ENCODE measurements around the gene EID1. TPM values are rescaled to one million over a fixed set of nuclear protein-coding genes. Genes with fewer than 3 reads are reported as not detected.

Gene EID1
- total and polyA plus RNA-seq, 2 donors: 182 to 225 TPM

GRCh38 chr15:48865370-48866079, 12.4 kb upstream of the EID1 start:
- Histone ChIP-seq H3K27me3 (ENCODE audit: control insufficient read depth in 2 of 2, insufficient read depth in 1 of 2, low read length in 1 of 2) (no peaks in the 10 kb centered on the region), H3K4me1 (ENCODE audit: control insufficient read depth in 2 of 2, insufficient read depth in 2 of 2, low read length in 2 of 2) (peaks cover 0 to 5% of the 10 kb centered on the region in 2 donors), H3K36me3 (ENCODE audit: control insufficient read depth in 2 of 2, insufficient read depth in 2 of 2, low read length in 1 of 2) (no peaks in the 10 kb centered on the region), H3K27ac (ENCODE audit: low read depth in 1 of 2, low read length in 1 of 2) (no peak overlapping the region), H3K4me3 (ENCODE audit: low read length in 2 of 2) (no peak overlapping the region), H3K9me3 (ENCODE audit: control insufficient read depth in 2 of 2, insufficient read depth in 1 of 2, low read length in 1 of 2) (no peaks in the 10 kb centered on the region)
- DNase-seq (ENCODE audit: low read depth in 6 of 9, low spot score in 9 of 9): no peak
- 95% methylated on average over 3 of the region's 3 CpGs for WGBS

- H3K4me1 ChIP-seq (ENCODE audit: control insufficient read depth in 2 of 2, insufficient read depth in 2 of 2, low read length in 2 of 2): peaks cover 0 to 5% of the 10 kb centered on the region in 2 donors
- no peak overlapping the region for H3K27ac ChIP-seq (ENCODE audit: low read depth in 1 of 2, low read length in 1 of 2)
- H3K36me3 ChIP-seq (ENCODE audit: control insufficient read depth in 2 of 2, insufficient read depth in 2 of 2, low read length in 1 of 2): no peaks in the 10 kb centered on the region
- H3K9me3 ChIP-seq (ENCODE audit: control insufficient read depth in 2 of 2, insufficient read depth in 1 of 2, low read length in 1 of 2): no peaks in the 10 kb centered on the region
- H3K4me3 ChIP-seq (ENCODE audit: low read length in 2 of 2): no peak overlapping the region
- no peaks in the 10 kb centered on the region for H3K27me3 ChIP-seq (ENCODE audit: control insufficient read depth in 2 of 2, insufficient read depth in 1 of 2, low read length in 1 of 2)
- 97% methylated on average over 2 of the region's 2 CpGs for WGBS
- no peak for DNase-seq (ENCODE audit: low read depth in 6 of 9, low spot score in 9 of 9)
Measured at GRCh38 chr15:48866141-48866563, 11.8 kb upstream of the EID1 start.

GRCh38 chr15:48868023-48868422, 9.9 kb upstream of the EID1 start:
- no peak overlapping the region for H3K4me3 ChIP-seq (ENCODE audit: low read length in 2 of 2)
- no peaks in the 10 kb centered on the region for H3K9me3 ChIP-seq (ENCODE audit: control insufficient read depth in 2 of 2, insufficient read depth in 1 of 2, low read length in 1 of 2)
- no peaks in the 10 kb centered on the region for H3K36me3 ChIP-seq (ENCODE audit: control insufficient read depth in 2 of 2, insufficient read depth in 2 of 2, low read length in 1 of 2)
- no peaks in the 10 kb centered on the region for H3K27me3 ChIP-seq (ENCODE audit: control insufficient read depth in 2 of 2, insufficient read depth in 1 of 2, low read length in 1 of 2)
- no peak for DNase-seq (ENCODE audit: low read depth in 6 of 9, low spot score in 9 of 9)
- no peak overlapping the region for H3K27ac ChIP-seq (ENCODE audit: low read depth in 1 of 2, low read length in 1 of 2)
- no peaks in the 10 kb centered on the region for H3K4me1 ChIP-seq (ENCODE audit: control insufficient read depth in 2 of 2, insufficient read depth in 2 of 2, low read length in 2 of 2)

GRCh38 chr15:48868536-48868935, 9.4 kb upstream of the EID1 start:
- Histone ChIP-seq H3K27ac (ENCODE audit: low read depth in 1 of 2, low read length in 1 of 2) (no peak overlapping the region), H3K4me3 (ENCODE audit: low read length in 2 of 2) (no peak overlapping the region), H3K9me3 (ENCODE audit: control insufficient read depth in 2 of 2, insufficient read depth in 1 of 2, low read length in 1 of 2) (no peaks in the 10 kb centered on the region), H3K36me3 (ENCODE audit: control insufficient read depth in 2 of 2, insufficient read depth in 2 of 2, low read length in 1 of 2) (no peaks in the 10 kb centered on the region), H3K27me3 (ENCODE audit: control insufficient read depth in 2 of 2, insufficient read depth in 1 of 2, low read length in 1 of 2) (no peaks in the 10 kb centered on the region), H3K4me1 (ENCODE audit: control insufficient read depth in 2 of 2, insufficient read depth in 2 of 2, low read length in 2 of 2) (no peaks in the 10 kb centered on the region)
- 70% methylated on average over 2 of the region's 2 CpGs for WGBS
- DNase-seq (ENCODE audit: low read depth in 6 of 9, low spot score in 9 of 9): no peak

GRCh38 chr15:48869966-48870365, 8.0 kb upstream of the EID1 start:
- Histone ChIP-seq H3K4me3 (ENCODE audit: low read length in 2 of 2) (no peak overlapping the region), H3K27me3 (ENCODE audit: control insufficient read depth in 2 of 2, insufficient read depth in 1 of 2, low read length in 1 of 2) (no peaks in the 10 kb centered on the region), H3K36me3 (ENCODE audit: control insufficient read depth in 2 of 2, insufficient read depth in 2 of 2, low read length in 1 of 2) (no peaks in the 10 kb centered on the region), H3K4me1 (ENCODE audit: control insufficient read depth in 2 of 2, insufficient read depth in 2 of 2, low read length in 2 of 2) (no peaks in the 10 kb centered on the region), H3K27ac (ENCODE audit: low read depth in 1 of 2, low read length in 1 of 2) (no peak overlapping the region), H3K9me3 (ENCODE audit: control insufficient read depth in 2 of 2, insufficient read depth in 1 of 2, low read length in 1 of 2) (no peaks in the 10 kb centered on the region)
- no peak for DNase-seq (ENCODE audit: low read depth in 6 of 9, low spot score in 9 of 9)
- WGBS: 96% methylated on average over 1 of the region's 1 CpG

GRCh38 chr15:48871542-48871941, 6.4 kb upstream of the EID1 start:
- Histone ChIP-seq H3K27me3 (ENCODE audit: control insufficient read depth in 2 of 2, insufficient read depth in 1 of 2, low read length in 1 of 2) (no peaks in the 10 kb centered on the region), H3K4me1 (ENCODE audit: control insufficient read depth in 2 of 2, insufficient read depth in 2 of 2, low read length in 2 of 2) (no peaks in the 10 kb centered on the region), H3K36me3 (ENCODE audit: control insufficient read depth in 2 of 2, insufficient read depth in 2 of 2, low read length in 1 of 2) (no peaks in the 10 kb centered on the region), H3K4me3 (ENCODE audit: low read length in 2 of 2) (no peak overlapping the region), H3K27ac (ENCODE audit: low read depth in 1 of 2, low read length in 1 of 2) (no peak overlapping the region), H3K9me3 (ENCODE audit: control insufficient read depth in 2 of 2, insufficient read depth in 1 of 2, low read length in 1 of 2) (no peaks in the 10 kb centered on the region)
- DNase-seq (ENCODE audit: low read depth in 6 of 9, low spot score in 9 of 9): no peak

GRCh38 chr15:48872632-48873031, 5.3 kb upstream of the EID1 start:
- no peak for DNase-seq (ENCODE audit: low read depth in 6 of 9, low spot score in 9 of 9)
- Histone ChIP-seq H3K36me3 (ENCODE audit: control insufficient read depth in 2 of 2, insufficient read depth in 2 of 2, low read length in 1 of 2) (no peaks in the 10 kb centered on the region), H3K27ac (ENCODE audit: low read depth in 1 of 2, low read length in 1 of 2) (no peak overlapping the region), H3K4me3 (ENCODE audit: low read length in 2 of 2) (no peak overlapping the region), H3K4me1 (ENCODE audit: control insufficient read depth in 2 of 2, insufficient read depth in 2 of 2, low read length in 2 of 2) (no peaks in the 10 kb centered on the region), H3K27me3 (ENCODE audit: control insufficient read depth in 2 of 2, insufficient read depth in 1 of 2, low read length in 1 of 2) (no peaks in the 10 kb centered on the region), H3K9me3 (ENCODE audit: control insufficient read depth in 2 of 2, insufficient read depth in 1 of 2, low read length in 1 of 2) (no peaks in the 10 kb centered on the region)
- WGBS: 97% methylated on average over 2 of the region's 2 CpGs

- H3K9me3 ChIP-seq (ENCODE audit: control insufficient read depth in 2 of 2, insufficient read depth in 1 of 2, low read length in 1 of 2): no peaks in the 10 kb centered on the region
- H3K27me3 ChIP-seq (ENCODE audit: control insufficient read depth in 2 of 2, insufficient read depth in 1 of 2, low read length in 1 of 2): no peaks in the 10 kb centered on the region
- no peak overlapping the region for H3K27ac ChIP-seq (ENCODE audit: low read depth in 1 of 2, low read length in 1 of 2)
- H3K4me3 ChIP-seq (ENCODE audit: low read length in 2 of 2): no peak overlapping the region
- no peaks in the 10 kb centered on the region for H3K36me3 ChIP-seq (ENCODE audit: control insufficient read depth in 2 of 2, insufficient read depth in 2 of 2, low read length in 1 of 2)
- DNase-seq (ENCODE audit: low read depth in 6 of 9, low spot score in 9 of 9): no peak
- 94% methylated on average over 2 of the region's 2 CpGs for WGBS
- peaks cover 0 to 2% of the 10 kb centered on the region in 2 donors for H3K4me1 ChIP-seq (ENCODE audit: control insufficient read depth in 2 of 2, insufficient read depth in 2 of 2, low read length in 2 of 2)
Measured at GRCh38 chr15:48875241-48875960, 2.5 kb upstream of the EID1 start.

- no peak overlapping the region for H3K27ac ChIP-seq (ENCODE audit: low read depth in 1 of 2, low read length in 1 of 2)
- DNase-seq (ENCODE audit: low read depth in 6 of 9, low spot score in 9 of 9): no peak
- no peaks in the 10 kb centered on the region for H3K36me3 ChIP-seq (ENCODE audit: control insufficient read depth in 2 of 2, insufficient read depth in 2 of 2, low read length in 1 of 2)
- H3K4me3 ChIP-seq (ENCODE audit: low read length in 2 of 2): no peak overlapping the region
- H3K4me1 ChIP-seq (ENCODE audit: control insufficient read depth in 2 of 2, insufficient read depth in 2 of 2, low read length in 2 of 2): peaks cover 0 to 2% of the 10 kb centered on the region in 2 donors
- H3K9me3 ChIP-seq (ENCODE audit: control insufficient read depth in 2 of 2, insufficient read depth in 1 of 2, low read length in 1 of 2): no peaks in the 10 kb centered on the region
- 98% methylated on average over 3 of the region's 3 CpGs for WGBS
- no peaks in the 10 kb centered on the region for H3K27me3 ChIP-seq (ENCODE audit: control insufficient read depth in 2 of 2, insufficient read depth in 1 of 2, low read length in 1 of 2)
Measured at GRCh38 chr15:48876057-48876456, 1.9 kb upstream of the EID1 start.
